NCI-H2081 (cell line): Measurements from ENCODE around the gene CRTC1.

Experiments used
- DNase-seq, 2 experiments: peaks; one replicate each; lab custom pipeline; 2025; lab: John Stamatoyannopoulos, UW

CRTC1 gene

GRCh38 chr19:18784786-18785120, 101.3 kb downstream of the CRTC1 start:
- DNase-seq: no peak

GRCh38 chr19:18785179-18786124, 102.0 kb downstream of the CRTC1 start:
- peak; percentile 23 to 70 for DNase-seq

DNA sequence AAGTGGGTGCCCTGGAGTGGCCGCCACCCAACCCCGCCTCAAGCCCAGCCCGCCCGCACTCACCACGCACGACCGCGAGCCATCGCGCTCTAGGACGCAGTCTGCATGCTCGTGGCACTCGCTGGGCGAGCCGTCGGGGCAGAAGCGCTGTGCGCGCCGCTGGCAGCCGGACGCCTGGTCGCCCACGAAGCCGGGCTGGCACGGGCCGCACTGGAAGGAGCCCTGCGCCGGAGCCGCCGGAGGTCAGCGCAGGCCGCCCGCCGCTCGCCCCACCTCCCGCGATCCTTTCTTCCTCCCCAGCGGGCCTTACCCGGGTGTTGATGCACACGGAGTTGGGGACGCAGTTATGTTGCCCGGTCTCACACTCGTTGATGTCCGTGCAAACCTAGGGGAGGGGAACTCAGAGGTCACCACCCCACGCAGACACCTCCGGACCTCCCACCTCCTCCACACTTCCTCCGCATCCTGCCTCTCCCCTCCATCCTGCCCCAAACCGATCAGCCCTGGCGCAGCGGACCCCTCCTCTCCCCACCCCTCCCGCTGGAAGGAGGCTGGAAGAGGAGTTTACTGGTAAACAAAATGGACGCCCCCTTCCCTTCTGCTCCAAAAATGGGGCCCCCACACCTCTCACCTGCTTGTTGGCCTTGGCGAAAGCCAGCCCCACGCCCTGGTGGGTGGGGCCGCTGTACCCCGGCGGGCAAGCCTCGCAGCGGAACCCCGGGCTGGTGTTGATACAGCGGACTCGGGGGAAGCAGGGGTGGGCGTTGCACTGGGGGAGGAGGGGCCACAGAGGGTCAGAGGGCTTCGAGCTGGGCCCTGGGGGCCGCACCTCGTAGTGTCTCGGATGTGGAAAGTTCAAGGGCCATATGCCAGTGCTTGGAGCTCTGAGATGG, 105.3 kb downstream of the CRTC1 start:
- no peak for DNase-seq

DNA sequence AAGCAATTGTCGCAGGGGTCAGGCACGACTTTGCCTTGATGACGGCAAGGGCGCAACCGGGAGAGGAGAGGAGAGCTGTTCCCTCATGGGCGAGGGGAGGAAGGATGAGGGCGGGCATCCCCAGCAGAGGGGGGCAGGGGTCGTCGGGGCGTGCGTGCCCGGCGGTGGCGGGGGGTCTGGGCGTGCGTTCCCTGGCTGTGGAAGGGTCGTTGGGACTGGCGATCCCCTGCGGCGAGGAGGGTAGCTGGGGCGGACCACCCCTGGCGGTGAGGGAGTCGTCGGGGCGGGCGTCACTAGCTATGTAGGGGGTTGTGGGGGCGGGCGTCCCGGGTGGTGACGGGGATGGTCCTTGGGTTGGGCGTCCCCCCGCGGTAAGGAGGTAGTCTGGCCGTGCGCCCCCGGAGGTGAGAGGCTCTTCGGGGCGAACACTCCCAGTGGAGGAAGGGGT, 106.0 kb downstream of the CRTC1 start:
- DNase-seq: no peak

- no peak for DNase-seq
Measured at GRCh38 chr19:18789883-18790565, 106.5 kb downstream of the CRTC1 start.

DNA sequence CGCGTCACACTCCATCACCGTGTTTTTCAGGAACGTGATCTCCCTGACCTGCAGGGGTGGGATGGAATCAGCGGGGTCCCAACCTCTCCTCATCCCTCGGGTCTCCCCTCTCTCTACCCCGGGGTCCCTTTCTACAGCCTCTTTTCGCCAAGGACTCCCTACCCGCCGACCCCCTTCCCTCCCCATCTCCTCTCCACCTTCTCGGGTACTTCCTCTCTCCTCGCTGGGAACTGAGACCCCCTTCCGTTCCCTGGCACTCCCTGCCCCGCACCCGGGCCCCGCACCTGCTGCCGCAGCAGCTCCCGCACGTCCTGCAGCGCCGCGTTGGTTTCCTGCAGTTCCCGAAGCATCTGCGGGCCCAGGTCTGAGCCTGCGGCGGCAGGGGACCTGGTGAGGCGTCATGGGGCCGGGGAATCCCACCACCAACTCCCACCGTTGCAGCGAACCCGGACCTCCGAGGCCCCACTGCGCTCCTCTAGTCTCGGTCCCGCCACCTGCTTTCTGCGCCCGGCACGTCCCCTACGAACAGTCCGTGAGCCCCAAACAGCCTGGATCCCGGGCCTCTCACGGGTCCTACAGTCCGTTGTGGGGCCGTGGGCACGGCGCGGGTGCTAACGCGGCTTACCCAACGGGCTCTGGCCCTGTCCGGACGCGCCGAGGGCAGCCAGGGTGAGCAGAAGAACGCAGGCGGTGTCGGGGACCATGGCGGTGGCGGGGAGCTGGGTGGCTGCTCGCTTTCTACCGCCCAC, 107.3 kb downstream of the CRTC1 start, which contains the start of gene COMP:
COMP (minus strand) TSS at position 740 of the 749 bp plus-strand sequence; CDS start at position 704, 36 bp downstream.
- no peak for DNase-seq

DNA sequence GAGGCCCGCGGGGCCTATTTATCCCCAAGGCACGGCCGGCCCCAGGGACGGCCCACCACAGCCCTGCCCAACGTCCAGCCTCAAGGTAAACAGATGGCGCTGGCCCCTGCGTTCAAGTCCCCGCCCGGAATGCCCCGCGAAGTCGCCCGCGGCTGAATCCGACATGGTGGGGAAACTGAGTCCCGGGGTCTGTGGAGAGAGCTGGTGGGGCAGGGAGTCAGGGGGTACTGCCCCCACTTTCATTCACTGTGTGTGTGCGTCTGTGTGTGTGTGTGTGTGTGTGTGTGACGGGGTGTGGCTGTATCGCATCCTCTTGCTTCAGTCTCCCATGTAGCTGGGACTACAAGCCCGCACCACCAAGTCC, 107.8 kb downstream of the CRTC1 start:
- no peak for DNase-seq

GRCh38 chr19:18792661-18793060, 109.2 kb downstream of the CRTC1 start:
- no peak for DNase-seq

GRCh38 chr19:18793144-18794028, 109.9 kb downstream of the CRTC1 start:
- DNase-seq: no peak

DNA sequence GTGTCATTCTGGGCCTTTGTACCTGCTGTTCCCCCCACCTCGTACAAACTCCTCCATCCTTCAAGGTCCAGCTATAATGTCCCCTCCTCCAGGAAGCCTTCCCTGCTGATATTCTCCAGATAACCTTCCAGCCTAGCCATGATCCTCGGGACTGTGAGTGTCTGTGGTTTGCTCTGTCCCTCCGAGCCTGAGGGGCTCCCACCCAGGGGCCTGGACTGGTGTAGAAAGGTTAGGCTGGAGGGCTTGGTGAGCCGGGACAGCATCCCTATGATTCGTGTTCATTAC, 110.5 kb downstream of the CRTC1 start:
- no peak for DNase-seq

DNA sequence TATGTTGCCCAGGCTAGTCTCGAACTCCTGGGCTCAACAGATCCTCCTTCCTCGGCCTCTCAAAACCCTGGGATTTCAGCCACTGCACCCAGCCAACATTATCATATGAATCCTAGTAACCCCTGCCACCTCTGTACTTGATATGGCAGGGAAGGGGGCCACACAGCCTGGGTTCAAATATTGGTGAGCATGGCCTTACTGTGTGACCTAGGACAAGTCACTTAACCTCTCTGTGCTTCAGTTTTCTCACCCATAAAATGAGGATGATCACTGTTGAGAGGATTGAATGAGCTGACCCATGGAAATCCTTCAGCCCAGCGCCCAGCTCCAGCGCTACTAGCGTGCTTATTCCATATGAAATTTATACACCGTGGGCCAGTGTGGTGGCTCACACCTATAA, 111.2 kb downstream of the CRTC1 start:
- no peak for DNase-seq

DNA sequence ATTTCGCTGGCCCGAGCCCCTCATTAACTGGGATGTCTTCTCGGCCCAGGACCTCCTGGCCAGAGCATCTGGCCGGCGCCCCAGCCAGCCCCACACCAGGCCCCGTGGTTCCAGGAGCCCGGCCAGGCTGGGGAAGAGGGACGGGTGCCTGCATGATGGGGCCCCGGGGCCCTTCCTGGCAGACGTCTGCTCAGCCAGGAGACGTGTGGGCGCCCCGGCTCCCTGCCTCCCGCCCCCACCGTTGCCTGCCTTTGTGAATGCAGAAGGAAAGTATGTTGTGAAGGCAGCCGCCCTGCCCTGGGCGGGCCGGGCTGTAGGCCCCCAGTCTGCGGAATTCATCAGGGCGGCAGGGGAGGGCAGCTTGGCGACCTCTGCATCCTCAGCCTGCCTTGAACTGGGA, 112.1 kb downstream of the CRTC1 start:
- DNase-seq: no peak

DNA sequence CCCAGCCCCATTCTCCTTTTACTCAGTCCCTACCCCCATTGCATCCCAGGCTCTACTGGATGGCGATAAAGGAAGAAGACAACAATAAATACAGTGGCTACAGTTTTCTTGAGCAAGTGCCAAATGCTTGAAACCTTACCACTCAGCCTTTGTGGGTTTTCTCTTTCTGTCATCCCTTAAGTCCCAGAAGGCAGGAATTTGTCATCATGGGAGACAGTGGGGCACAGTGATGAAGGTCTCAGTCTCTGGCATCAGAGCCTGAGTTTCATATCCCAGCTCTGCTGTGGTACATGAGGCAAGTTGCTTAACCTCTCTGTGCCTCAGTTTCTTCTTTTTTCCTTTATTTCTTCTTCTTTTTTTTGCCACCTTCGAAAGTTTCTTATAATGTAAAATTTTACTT, 112.8 kb downstream of the CRTC1 start:
- DNase-seq: no peak

- DNase-seq: peak in 1 of 2 experiments; percentile 5
Measured at GRCh38 chr19:18798384-18799352, 115.2 kb downstream of the CRTC1 start.

- DNase-seq: no peak
Measured at GRCh38 chr19:18799389-18799970, 116.0 kb downstream of the CRTC1 start.

DNA sequence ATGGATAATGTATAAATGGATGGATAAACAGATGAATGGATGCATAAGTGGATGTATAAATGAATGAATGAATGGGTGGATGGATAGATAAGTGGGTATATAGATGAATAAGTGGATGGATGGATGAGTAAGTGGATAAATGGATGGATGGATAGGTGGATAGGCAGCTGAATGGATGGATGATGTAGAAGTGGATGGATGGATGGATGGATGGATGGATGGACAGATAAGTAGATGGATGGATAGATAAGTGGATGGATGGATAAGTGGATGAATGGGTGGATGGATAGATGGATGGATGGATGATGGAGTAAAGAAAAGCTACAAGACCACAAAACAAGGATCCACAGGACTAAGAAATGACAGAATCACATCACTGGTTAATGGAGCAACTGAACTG, 116.6 kb downstream of the CRTC1 start:
- DNase-seq: no peak

DNA sequence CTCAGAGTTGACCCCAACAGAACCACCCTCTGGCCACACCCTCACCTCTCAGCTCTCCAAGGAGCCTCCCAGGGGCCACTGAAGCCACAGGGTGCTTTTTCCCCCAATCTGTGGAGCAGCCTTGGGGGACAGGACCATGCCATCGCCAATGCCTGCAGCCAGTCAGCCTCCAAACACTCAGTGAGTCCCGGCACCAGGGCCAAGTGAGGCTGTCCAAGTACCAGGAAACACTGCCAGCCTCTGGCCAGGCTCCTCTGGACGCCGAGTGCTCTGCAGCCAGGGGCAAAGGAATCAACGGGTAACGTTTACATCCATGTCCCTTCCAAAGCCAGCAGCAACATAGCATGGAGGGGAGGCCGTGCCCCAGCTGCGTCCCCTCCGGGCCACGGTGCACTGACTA, 117.2 kb downstream of the CRTC1 start:
- no peak for DNase-seq

DNA sequence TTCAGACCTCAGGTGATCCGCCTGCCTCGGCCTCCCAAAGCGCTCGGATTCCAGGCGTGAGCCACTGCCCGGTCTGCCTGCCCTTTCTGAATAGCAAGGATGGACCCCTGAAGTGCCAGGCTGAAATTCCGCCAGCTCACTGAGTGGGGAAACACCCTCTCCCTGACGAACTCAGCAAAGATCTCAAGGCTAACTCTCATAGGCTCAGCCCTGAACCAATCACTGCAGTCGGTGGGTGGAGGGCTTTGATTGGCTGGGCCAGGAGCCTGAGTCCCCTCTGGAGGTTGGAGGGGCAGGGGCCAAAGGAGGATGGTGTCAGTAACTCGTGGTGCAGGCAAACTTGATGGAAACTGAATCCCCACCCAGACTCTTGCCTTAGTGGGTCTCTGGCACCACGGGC, 118.9 kb downstream of the CRTC1 start:
- DNase-seq: no peak

- no peak for DNase-seq
Measured at GRCh38 chr19:18803550-18804138, 120.2 kb downstream of the CRTC1 start.
